Measurements from ENCODE around the gene SIK3. TPM values are rescaled to one million over a fixed set of nuclear protein-coding genes. Genes with fewer than 3 reads are reported as not detected.

The SIK3 gene
- total and polyA plus RNA-seq, 4 donors, result 33.8 to 61.6 (median 51.8) TPM

GRCh38 chr11:116866804-116867455, 231.3 kb downstream of the SIK3 start:
- WGBS (ENCODE audit: insufficient coverage), result 60% methylated on average over 1 of the region's 6 CpGs
- Histone ChIP-seq H3K36me3 (ENCODE audit: control insufficient read depth, insufficient read depth, low read length) (peaks cover 47% of the 10 kb centered on the region), H3K27me3 (ENCODE audit: control insufficient read depth, insufficient read depth, low read length) (no peaks in the 10 kb centered on the region), H3K9me3 (ENCODE audit: control insufficient read depth, insufficient read depth, low read length) (no peaks in the 10 kb centered on the region), H3K27ac (ENCODE audit: low read depth, low read length) (no peak overlapping the region), H3K4me3 (ENCODE audit: low read depth, low read length) (no peak overlapping the region), H3K4me1 (ENCODE audit: control insufficient read depth, insufficient read depth, low read length) (no peaks in the 10 kb centered on the region)
- no peak for DNase-seq (ENCODE audit: low read depth in 4 of 6, low spot score in 6 of 6)

GRCh38 chr11:116865696-116866095, 232.5 kb downstream of the SIK3 start:
- no peak for DNase-seq (ENCODE audit: low read depth in 4 of 6, low spot score in 6 of 6)
- peaks cover 46% of the 10 kb centered on the region for H3K36me3 ChIP-seq (ENCODE audit: control insufficient read depth, insufficient read depth, low read length)
- H3K4me3 ChIP-seq (ENCODE audit: low read depth, low read length), result no peak overlapping the region
- no CpG with 5 or more reads among the region's 1 CpG for WGBS (ENCODE audit: insufficient coverage)
- no peaks in the 10 kb centered on the region for H3K27me3 ChIP-seq (ENCODE audit: control insufficient read depth, insufficient read depth, low read length)
- H3K4me1 ChIP-seq (ENCODE audit: control insufficient read depth, insufficient read depth, low read length), result no peaks in the 10 kb centered on the region
- H3K9me3 ChIP-seq (ENCODE audit: control insufficient read depth, insufficient read depth, low read length), result no peaks in the 10 kb centered on the region
- H3K27ac ChIP-seq (ENCODE audit: low read depth, low read length), result no peak overlapping the region

- peaks cover 49% of the 10 kb centered on the region for H3K36me3 ChIP-seq (ENCODE audit: control insufficient read depth, insufficient read depth, low read length)
- H3K4me1 ChIP-seq (ENCODE audit: control insufficient read depth, insufficient read depth, low read length), result no peaks in the 10 kb centered on the region
- WGBS (ENCODE audit: insufficient coverage), result 100% methylated on average over 5 of the region's 5 CpGs
- no peak for DNase-seq (ENCODE audit: low read depth in 4 of 6, low spot score in 6 of 6)
- H3K27me3 ChIP-seq (ENCODE audit: control insufficient read depth, insufficient read depth, low read length), result no peaks in the 10 kb centered on the region
- no peaks in the 10 kb centered on the region for H3K9me3 ChIP-seq (ENCODE audit: control insufficient read depth, insufficient read depth, low read length)
- no peak overlapping the region for H3K27ac ChIP-seq (ENCODE audit: low read depth, low read length)
- H3K4me3 ChIP-seq (ENCODE audit: low read depth, low read length), result no peak overlapping the region
Observed at GRCh38 chr11:116864531-116864930, 233.7 kb downstream of the SIK3 start.

- WGBS (ENCODE audit: insufficient coverage), result 100% methylated on average over 1 of the region's 3 CpGs
- H3K27ac ChIP-seq (ENCODE audit: low read depth, low read length), result no peak overlapping the region
- no peak for DNase-seq (ENCODE audit: low read depth in 4 of 6, low spot score in 6 of 6)
- H3K9me3 ChIP-seq (ENCODE audit: control insufficient read depth, insufficient read depth, low read length), result no peaks in the 10 kb centered on the region
- no peaks in the 10 kb centered on the region for H3K27me3 ChIP-seq (ENCODE audit: control insufficient read depth, insufficient read depth, low read length)
- H3K4me3 ChIP-seq (ENCODE audit: low read depth, low read length), result no peak overlapping the region
- H3K4me1 ChIP-seq (ENCODE audit: control insufficient read depth, insufficient read depth, low read length), result no peaks in the 10 kb centered on the region
- H3K36me3 ChIP-seq (ENCODE audit: control insufficient read depth, insufficient read depth, low read length), result peaks cover 64% of the 10 kb centered on the region
Observed at GRCh38 chr11:116862951-116863350, 235.3 kb downstream of the SIK3 start.

- Histone ChIP-seq H3K27ac (ENCODE audit: low read depth, low read length) (no peak overlapping the region), H3K27me3 (ENCODE audit: control insufficient read depth, insufficient read depth, low read length) (no peaks in the 10 kb centered on the region)
- peak in 2 of 6 donors; percentile 59 to 70 for DNase-seq (ENCODE audit: low read depth in 4 of 6, low spot score in 6 of 6)
Observed at GRCh38 chr11:116862185-116862584, 236.0 kb downstream of the SIK3 start.

GRCh38 chr11:116861539-116861938, 236.7 kb downstream of the SIK3 start:
- no peaks in the 10 kb centered on the region for H3K4me1 ChIP-seq (ENCODE audit: control insufficient read depth, insufficient read depth, low read length)
- DNase-seq (ENCODE audit: low read depth in 4 of 6, low spot score in 6 of 6), result no peak
- H3K27me3 ChIP-seq (ENCODE audit: control insufficient read depth, insufficient read depth, low read length), result no peaks in the 10 kb centered on the region
- no peaks in the 10 kb centered on the region for H3K9me3 ChIP-seq (ENCODE audit: control insufficient read depth, insufficient read depth, low read length)
- no peak overlapping the region for H3K4me3 ChIP-seq (ENCODE audit: low read depth, low read length)
- H3K27ac ChIP-seq (ENCODE audit: low read depth, low read length), result no peak overlapping the region
- WGBS (ENCODE audit: insufficient coverage), result 100% methylated on average over 1 of the region's 1 CpG
- peaks cover 65% of the 10 kb centered on the region for H3K36me3 ChIP-seq (ENCODE audit: control insufficient read depth, insufficient read depth, low read length)

More at GRCh38 chr11:116862185-116862584, 236.0 kb downstream of the SIK3 start:
- H3K4me3 ChIP-seq (ENCODE audit: low read depth, low read length), result no peak overlapping the region
- H3K36me3 ChIP-seq (ENCODE audit: control insufficient read depth, insufficient read depth, low read length), result peaks cover 63% of the 10 kb centered on the region
- no peaks in the 10 kb centered on the region for H3K9me3 ChIP-seq (ENCODE audit: control insufficient read depth, insufficient read depth, low read length)
- no peaks in the 10 kb centered on the region for H3K4me1 ChIP-seq (ENCODE audit: control insufficient read depth, insufficient read depth, low read length)
- WGBS (ENCODE audit: insufficient coverage), result no CpG with 5 or more reads among the region's 3 CpGs

- H3K36me3 ChIP-seq (ENCODE audit: control insufficient read depth, insufficient read depth, low read length), result peaks cover 64% of the 10 kb centered on the region
- no peak for DNase-seq (ENCODE audit: low read depth in 4 of 6, low spot score in 6 of 6)
- H3K4me1 ChIP-seq (ENCODE audit: control insufficient read depth, insufficient read depth, low read length), result no peaks in the 10 kb centered on the region
- no peak overlapping the region for H3K27ac ChIP-seq (ENCODE audit: low read depth, low read length)
- H3K4me3 ChIP-seq (ENCODE audit: low read depth, low read length), result no peak overlapping the region
- no peaks in the 10 kb centered on the region for H3K9me3 ChIP-seq (ENCODE audit: control insufficient read depth, insufficient read depth, low read length)
- H3K27me3 ChIP-seq (ENCODE audit: control insufficient read depth, insufficient read depth, low read length), result no peaks in the 10 kb centered on the region
- no CpG with 5 or more reads among the region's 6 CpGs for WGBS (ENCODE audit: insufficient coverage)
Observed at GRCh38 chr11:116860303-116860702, 237.9 kb downstream of the SIK3 start.

GRCh38 chr11:116859175-116859574, 239.1 kb downstream of the SIK3 start:
- no peak overlapping the region for H3K4me3 ChIP-seq (ENCODE audit: low read depth, low read length)
- H3K27ac ChIP-seq (ENCODE audit: low read depth, low read length), result no peak overlapping the region
- H3K4me1 ChIP-seq (ENCODE audit: control insufficient read depth, insufficient read depth, low read length), result no peaks in the 10 kb centered on the region
- no peaks in the 10 kb centered on the region for H3K27me3 ChIP-seq (ENCODE audit: control insufficient read depth, insufficient read depth, low read length)
- DNase-seq (ENCODE audit: low read depth in 4 of 6, low spot score in 6 of 6), result no peak
- 91% methylated on average over 8 of the region's 8 CpGs for WGBS (ENCODE audit: insufficient coverage)
- H3K36me3 ChIP-seq (ENCODE audit: control insufficient read depth, insufficient read depth, low read length), result peaks cover 66% of the 10 kb centered on the region
- no peaks in the 10 kb centered on the region for H3K9me3 ChIP-seq (ENCODE audit: control insufficient read depth, insufficient read depth, low read length)

- no peak for DNase-seq (ENCODE audit: low read depth in 4 of 6, low spot score in 6 of 6)
- Histone ChIP-seq H3K4me3 (ENCODE audit: low read depth, low read length) (no peak overlapping the region), H3K9me3 (ENCODE audit: control insufficient read depth, insufficient read depth, low read length) (no peaks in the 10 kb centered on the region), H3K27ac (ENCODE audit: low read depth, low read length) (no peak overlapping the region), H3K27me3 (ENCODE audit: control insufficient read depth, insufficient read depth, low read length) (no peaks in the 10 kb centered on the region), H3K4me1 (ENCODE audit: control insufficient read depth, insufficient read depth, low read length) (no peaks in the 10 kb centered on the region), H3K36me3 (ENCODE audit: control insufficient read depth, insufficient read depth, low read length) (peaks cover 59% of the 10 kb centered on the region)
- WGBS (ENCODE audit: insufficient coverage), result 90% methylated on average over 7 of the region's 7 CpGs
Observed at GRCh38 chr11:116857936-116858335, 240.3 kb downstream of the SIK3 start.

GRCh38 chr11:116857316-116857715, 240.9 kb downstream of the SIK3 start:
- WGBS (ENCODE audit: insufficient coverage), result no CpG with 5 or more reads among the region's 2 CpGs
- H3K27ac ChIP-seq (ENCODE audit: low read depth, low read length), result no peak overlapping the region
- H3K9me3 ChIP-seq (ENCODE audit: control insufficient read depth, insufficient read depth, low read length), result no peaks in the 10 kb centered on the region
- H3K4me3 ChIP-seq (ENCODE audit: low read depth, low read length), result no peak overlapping the region
- H3K27me3 ChIP-seq (ENCODE audit: control insufficient read depth, insufficient read depth, low read length), result no peaks in the 10 kb centered on the region
- DNase-seq (ENCODE audit: low read depth in 4 of 6, low spot score in 6 of 6), result no peak
- H3K4me1 ChIP-seq (ENCODE audit: control insufficient read depth, insufficient read depth, low read length), result peaks cover under 1% of the 10 kb centered on the region
- H3K36me3 ChIP-seq (ENCODE audit: control insufficient read depth, insufficient read depth, low read length), result peaks cover 54% of the 10 kb centered on the region
